NB4 (cell line): ENCODE measurements around the gene KCTD13.

Source experiments
- POLR2A ChIP-seq: IDR thresholded peaks from 2 replicates; pipeline ENCODE4 v1.6.1; 2011; ENCODE audit warnings: mild to moderate bottlenecking; ENCODE audit not compliant: insufficient read length; ENCODE audit errors: extremely low read depth
- TF ChIP-seq, protein P1 (sequence below): IDR thresholded peaks from one replicate; pipeline ENCODE4 v1.5.1; 2012; ENCODE audit warnings: low read depth, low read length

DNA sequence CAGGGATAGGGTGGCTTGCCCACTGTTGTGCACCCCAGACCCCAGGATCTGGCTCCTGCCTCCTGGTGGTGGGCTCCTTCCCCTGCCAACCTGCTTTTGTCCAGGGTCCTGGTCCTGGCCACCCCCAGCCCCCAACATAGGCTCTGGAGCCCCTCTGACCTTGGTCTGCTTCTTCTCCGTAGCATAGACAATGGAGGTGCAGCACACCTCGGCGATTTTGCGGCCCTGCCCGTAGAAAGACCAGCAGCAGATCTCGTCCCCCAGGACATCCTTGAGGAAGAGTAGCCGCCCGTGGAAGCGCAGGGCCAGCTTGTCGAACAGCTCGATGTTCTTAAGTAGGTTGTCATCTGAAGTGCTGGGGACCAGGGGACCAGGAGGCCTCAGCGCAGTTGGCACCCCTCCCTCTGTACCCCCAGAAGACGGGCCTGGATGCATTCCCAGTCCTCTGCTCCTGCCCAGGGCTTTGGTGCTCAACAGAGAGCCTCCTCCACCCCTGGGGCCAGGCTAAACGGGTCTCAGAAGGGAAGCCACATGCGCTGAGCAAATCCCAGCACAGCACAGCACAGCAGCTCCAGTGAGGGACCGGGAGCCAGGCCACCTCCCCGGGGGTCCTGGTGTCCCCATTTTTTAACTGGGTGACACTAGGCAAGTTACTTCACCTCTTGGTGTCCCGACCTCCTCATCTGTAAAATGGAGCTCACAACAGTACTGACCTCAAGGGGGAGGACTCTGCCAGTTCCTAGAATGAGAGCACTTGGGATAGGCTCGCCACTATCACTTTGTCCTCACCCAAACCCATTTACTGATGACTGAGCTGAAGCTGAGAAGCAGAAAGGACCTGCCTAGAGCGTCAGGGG, 15.0 kb downstream of the KCTD13 start:
- TF ChIP-seq, protein P1, sequence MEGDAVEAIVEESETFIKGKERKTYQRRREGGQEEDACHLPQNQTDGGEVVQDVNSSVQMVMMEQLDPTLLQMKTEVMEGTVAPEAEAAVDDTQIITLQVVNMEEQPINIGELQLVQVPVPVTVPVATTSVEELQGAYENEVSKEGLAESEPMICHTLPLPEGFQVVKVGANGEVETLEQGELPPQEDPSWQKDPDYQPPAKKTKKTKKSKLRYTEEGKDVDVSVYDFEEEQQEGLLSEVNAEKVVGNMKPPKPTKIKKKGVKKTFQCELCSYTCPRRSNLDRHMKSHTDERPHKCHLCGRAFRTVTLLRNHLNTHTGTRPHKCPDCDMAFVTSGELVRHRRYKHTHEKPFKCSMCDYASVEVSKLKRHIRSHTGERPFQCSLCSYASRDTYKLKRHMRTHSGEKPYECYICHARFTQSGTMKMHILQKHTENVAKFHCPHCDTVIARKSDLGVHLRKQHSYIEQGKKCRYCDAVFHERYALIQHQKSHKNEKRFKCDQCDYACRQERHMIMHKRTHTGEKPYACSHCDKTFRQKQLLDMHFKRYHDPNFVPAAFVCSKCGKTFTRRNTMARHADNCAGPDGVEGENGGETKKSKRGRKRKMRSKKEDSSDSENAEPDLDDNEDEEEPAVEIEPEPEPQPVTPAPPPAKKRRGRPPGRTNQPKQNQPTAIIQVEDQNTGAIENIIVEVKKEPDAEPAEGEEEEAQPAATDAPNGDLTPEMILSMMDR: no peak
- no peak for TF ChIP-seq POLR2A
